ENCODE results near the gene CAMTA1. TPM values are rescaled to one million over a fixed set of nuclear protein-coding genes. Genes with fewer than 3 reads are reported as not detected.

CAMTA1 gene
- polyA plus RNA-seq, 1 of the 3 experiments (the other 2 are of a cell fraction), result 63.1 TPM

DNA sequence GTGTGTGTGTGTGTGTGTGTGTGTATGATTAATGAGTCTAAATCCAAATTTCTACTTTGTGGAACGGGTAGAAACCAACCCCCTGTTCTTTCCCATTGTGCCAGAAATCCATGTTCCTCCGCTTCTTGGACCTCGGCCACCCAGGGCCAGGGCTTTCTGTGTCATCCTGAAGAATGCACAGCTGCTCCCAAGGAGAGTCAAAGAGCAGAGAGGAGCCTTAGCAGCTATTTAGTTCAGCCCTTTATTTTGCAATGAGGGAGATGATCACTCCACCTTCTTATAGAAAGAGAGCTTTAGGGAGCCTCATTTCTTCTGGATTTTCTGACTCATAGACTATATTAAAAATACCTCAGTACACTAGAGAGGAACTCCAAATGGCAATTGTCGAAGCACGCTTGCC is 496.6 kb downstream of the CAMTA1 start:
- no peaks in the 10 kb centered on the region for H4K20me1 ChIP-seq (ENCODE audit: insufficient read depth)
- no peaks in the 10 kb centered on the region for H3K9me2 ChIP-seq
- H3K27ac ChIP-seq (ENCODE audit: low read depth in 2 of 2, low read length in 1 of 2), result peak overlapping the region in 1 of 2 experiments; percentile 22; a peak in 1 of 4 replicates
- H3K4me3 ChIP-seq (ENCODE audit: low read depth in 2 of 2, low read length in 1 of 2), result no peak overlapping the region
- no peaks in the 10 kb centered on the region for H3K27me3 ChIP-seq (ENCODE audit: insufficient read depth)
- WGBS (ENCODE audit: low lambda C conversion rate), result 78% methylated on average over 3 of the region's 5 CpGs
- POLR2A ChIA-PET, result no interaction called here
- peaks cover 0 to 4% of the 10 kb centered on the region in 2 experiments; a peak in 2 of 4 replicates for H3K4me1 ChIP-seq (ENCODE audit: control insufficient read depth in 1 of 2, insufficient read depth in 2 of 2, low read depth in 1 of 2, low read length in 1 of 2)
- CTCF ChIA-PET, result interaction anchor here (1.1 to 1.3 kb wide), 2 partner anchors 22 to 365 kb away, joined by 3 read pairs; no protein-coding TSS in a partner anchor
- H3K79me2 ChIP-seq (ENCODE audit: insufficient read depth), result no peaks in the 10 kb centered on the region
- TF ChIP-seq, protein P1, sequence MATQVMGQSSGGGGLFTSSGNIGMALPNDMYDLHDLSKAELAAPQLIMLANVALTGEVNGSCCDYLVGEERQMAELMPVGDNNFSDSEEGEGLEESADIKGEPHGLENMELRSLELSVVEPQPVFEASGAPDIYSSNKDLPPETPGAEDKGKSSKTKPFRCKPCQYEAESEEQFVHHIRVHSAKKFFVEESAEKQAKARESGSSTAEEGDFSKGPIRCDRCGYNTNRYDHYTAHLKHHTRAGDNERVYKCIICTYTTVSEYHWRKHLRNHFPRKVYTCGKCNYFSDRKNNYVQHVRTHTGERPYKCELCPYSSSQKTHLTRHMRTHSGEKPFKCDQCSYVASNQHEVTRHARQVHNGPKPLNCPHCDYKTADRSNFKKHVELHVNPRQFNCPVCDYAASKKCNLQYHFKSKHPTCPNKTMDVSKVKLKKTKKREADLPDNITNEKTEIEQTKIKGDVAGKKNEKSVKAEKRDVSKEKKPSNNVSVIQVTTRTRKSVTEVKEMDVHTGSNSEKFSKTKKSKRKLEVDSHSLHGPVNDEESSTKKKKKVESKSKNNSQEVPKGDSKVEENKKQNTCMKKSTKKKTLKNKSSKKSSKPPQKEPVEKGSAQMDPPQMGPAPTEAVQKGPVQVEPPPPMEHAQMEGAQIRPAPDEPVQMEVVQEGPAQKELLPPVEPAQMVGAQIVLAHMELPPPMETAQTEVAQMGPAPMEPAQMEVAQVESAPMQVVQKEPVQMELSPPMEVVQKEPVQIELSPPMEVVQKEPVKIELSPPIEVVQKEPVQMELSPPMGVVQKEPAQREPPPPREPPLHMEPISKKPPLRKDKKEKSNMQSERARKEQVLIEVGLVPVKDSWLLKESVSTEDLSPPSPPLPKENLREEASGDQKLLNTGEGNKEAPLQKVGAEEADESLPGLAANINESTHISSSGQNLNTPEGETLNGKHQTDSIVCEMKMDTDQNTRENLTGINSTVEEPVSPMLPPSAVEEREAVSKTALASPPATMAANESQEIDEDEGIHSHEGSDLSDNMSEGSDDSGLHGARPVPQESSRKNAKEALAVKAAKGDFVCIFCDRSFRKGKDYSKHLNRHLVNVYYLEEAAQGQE (IDR thresholded peaks at IDR 0.05; ENCODE audit: low read depth, low read length), result no peak
- TF ChIP-seq TCF12 (IDR thresholded peaks at IDR 0.05), result peak; percentile 32
- TF ChIP-seq, protein P2, sequence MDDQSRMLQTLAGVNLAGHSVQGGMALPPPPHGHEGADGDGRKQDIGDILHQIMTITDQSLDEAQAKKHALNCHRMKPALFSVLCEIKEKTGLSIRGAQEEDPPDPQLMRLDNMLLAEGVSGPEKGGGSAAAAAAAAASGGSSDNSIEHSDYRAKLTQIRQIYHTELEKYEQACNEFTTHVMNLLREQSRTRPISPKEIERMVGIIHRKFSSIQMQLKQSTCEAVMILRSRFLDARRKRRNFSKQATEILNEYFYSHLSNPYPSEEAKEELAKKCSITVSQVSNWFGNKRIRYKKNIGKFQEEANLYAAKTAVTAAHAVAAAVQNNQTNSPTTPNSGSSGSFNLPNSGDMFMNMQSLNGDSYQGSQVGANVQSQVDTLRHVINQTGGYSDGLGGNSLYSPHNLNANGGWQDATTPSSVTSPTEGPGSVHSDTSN (IDR thresholded peaks at IDR 0.05), result no peak
- DNase-seq, result no peak
- peaks cover 4% of the 10 kb centered on the region for H3F3A ChIP-seq (replicated peaks; ENCODE audit: insufficient read depth)
- no peak overlapping the region for H2AFZ ChIP-seq (ENCODE audit: low read depth)
- H3K36me3 ChIP-seq (replicated peaks in 1 of 2; ENCODE audit: control insufficient read depth in 1 of 2, insufficient read depth in 2 of 2, low read length in 1 of 2), result no peaks in the 10 kb centered on the region
- H3K9ac ChIP-seq, result no peak overlapping the region
- H3K4me2 ChIP-seq, result peak overlapping the region; percentile 7; the same call in 1 of the 2 replicates
- no peaks in the 10 kb centered on the region for H3K9me3 ChIP-seq

GRCh38 chr1:7284839-7285435 is 499.7 kb downstream of the CAMTA1 start:
- H3K27me3 ChIP-seq (ENCODE audit: insufficient read depth), result no peaks in the 10 kb centered on the region
- no peak overlapping the region for H2AFZ ChIP-seq (ENCODE audit: low read depth)
- H3K9me2 ChIP-seq, result no peaks in the 10 kb centered on the region
- no peak for DNase-seq
- no peak for TF ChIP-seq JUND (IDR thresholded peaks at IDR 0.05)
- TF ChIP-seq FOSL2 (IDR thresholded peaks at IDR 0.05; ENCODE audit: borderline replicate concordance, low read depth), result peak; percentile 44; the same call in 1 of the 2 replicates
- no peak overlapping the region; a peak in 1 of 4 replicates for H3K27ac ChIP-seq (ENCODE audit: low read depth in 2 of 2, low read length in 1 of 2)
- H3K36me3 ChIP-seq (replicated peaks in 1 of 2; ENCODE audit: control insufficient read depth in 1 of 2, insufficient read depth in 2 of 2, low read length in 1 of 2), result no peaks in the 10 kb centered on the region
- peaks cover 0 to 4% of the 10 kb centered on the region in 2 experiments; a peak in 2 of 4 replicates for H3K4me1 ChIP-seq (ENCODE audit: control insufficient read depth in 1 of 2, insufficient read depth in 2 of 2, low read depth in 1 of 2, low read length in 1 of 2)
- POLR2A ChIA-PET, result no interaction called here
- no peaks in the 10 kb centered on the region for H3K9me3 ChIP-seq
- H3K4me2 ChIP-seq, result 0 out of 2 replicates have a peak overlapping the region, but pooled peaks have one; percentile 33
- H4K20me1 ChIP-seq (ENCODE audit: insufficient read depth), result no peaks in the 10 kb centered on the region
- H3F3A ChIP-seq (replicated peaks; ENCODE audit: insufficient read depth), result peaks cover 4% of the 10 kb centered on the region
- CTCF ChIA-PET, result no interaction called here
- no peak overlapping the region for H3K9ac ChIP-seq
- no peak overlapping the region for H3K4me3 ChIP-seq (ENCODE audit: low read depth in 2 of 2, low read length in 1 of 2)
- 95% methylated on average over 5 of the region's 10 CpGs for WGBS (ENCODE audit: low lambda C conversion rate)
- H3K79me2 ChIP-seq (ENCODE audit: insufficient read depth), result no peaks in the 10 kb centered on the region
